Endodermal cell (in vitro differentiated cells): ENCODE results near the gene PDE6G. TPM values are rescaled to one million over a fixed set of nuclear protein-coding genes. Genes with fewer than 3 reads are reported as not detected.

ENCODE experiments used
- DNase-seq: peaks from one replicate; pipeline ENCODE4 v3.0.0-alpha.2; 2017
- H3K27ac ChIP-seq: 2 replicates; pipeline ENCODE4 v1.5.1; 2013; ENCODE audit warnings: mild to moderate bottlenecking, low read depth, low read length, moderate library complexity
- H3K27me3 ChIP-seq: 2 replicates; pipeline ENCODE4 v1.6.1; 2013; ENCODE audit warnings: mild to moderate bottlenecking, low read length, moderate library complexity; ENCODE audit not compliant: insufficient read depth, control insufficient read depth, poor library complexity, severe bottlenecking
- H3K36me3 ChIP-seq: 2 replicates; pipeline ENCODE4 v1.7.0; 2013; ENCODE audit warnings: mild to moderate bottlenecking, low read length, moderate library complexity; ENCODE audit not compliant: control insufficient read depth, insufficient read depth
- H3K4me1 ChIP-seq: one replicate; pipeline ENCODE4 v1.7.0; 2013; ENCODE audit warnings: low read length; ENCODE audit not compliant: control insufficient read depth, insufficient read depth
- H3K4me3 ChIP-seq: 2 replicates; pipeline ENCODE4 v1.5.1; 2013; ENCODE audit warnings: mild to moderate bottlenecking, low read length, moderate library complexity
- H3K9ac ChIP-seq: 2 replicates; pipeline ENCODE4 v1.6.1; 2013; ENCODE audit warnings: mild to moderate bottlenecking, low read length, moderate library complexity; ENCODE audit not compliant: poor library complexity, severe bottlenecking; ENCODE audit errors: extremely low read depth
- H3K9me3 ChIP-seq: 2 replicates; pipeline ENCODE4 v1.6.1; 2013; ENCODE audit warnings: mild to moderate bottlenecking, low read length, moderate library complexity; ENCODE audit not compliant: control insufficient read depth
- H3K27ac Mint-ChIP-seq: 2 replicates; pipeline ENCODE4 v1.8.0; 2020; ENCODE audit warnings: mixed read lengths
- H3K27me3 Mint-ChIP-seq: 2 replicates; pipeline ENCODE4 v1.8.0; 2021; ENCODE audit warnings: mild to moderate bottlenecking, mixed read lengths; ENCODE audit not compliant: insufficient read depth
- H3K36me3 Mint-ChIP-seq: 2 replicates; pipeline ENCODE4 v1.8.0; 2020; ENCODE audit warnings: low read depth, mixed read lengths
- H3K4me1 Mint-ChIP-seq: 2 replicates; pipeline ENCODE4 v1.8.0; 2020; ENCODE audit warnings: mixed read lengths
- H3K4me3 Mint-ChIP-seq: 2 replicates; pipeline ENCODE4 v1.8.0; 2020; ENCODE audit warnings: mild to moderate bottlenecking, moderate library complexity, mixed read lengths
- H3K9me3 Mint-ChIP-seq: 2 replicates; pipeline ENCODE4 v1.8.0; 2020; ENCODE audit warnings: mild to moderate bottlenecking, mixed read lengths
- CTCF ChIP-seq: fragments of 200-600 bp; sonication (generic); conservative IDR thresholded peaks from 2 replicates; pipeline ENCODE4 v1.5.0; 2021; ENCODE audit warnings: antibody characterized with exemption, mild to moderate bottlenecking
- WGBS, 2 experiments: methylation state at CpG; one replicate each; pipeline versions ENCODE4 v1.1.5 to v1.1.7; 2013; ENCODE audit warnings: missing lambda C conversion rate in 2 of 2, mixed read lengths in 1 of 2; ENCODE audit not compliant: insufficient coverage in 1 of 2, insufficient read length in 1 of 2; 5-methylcytosine and 5-hydroxymethylcytosine counted together
- total RNA-seq, 2 donors: library from RNA; stranded (reverse); fragmentation: NEBNext Ultra II Directional in 1 of 2; extraction: Animal tissue kit (Norgen Biotek cat#: 25700) in 1 of 2; gene quantifications; 2 replicates in 1 of 2; 3 replicates in 1 of 2; pipeline ENCODE4 v1.2.1, GENCODE V29; 2021

PDE6G gene
- total RNA-seq, 2 donors from 2014 or later, result 3.2 to 4.3 TPM

GRCh38 chr17:81646869-81647600 lies 9.3 kb downstream of the PDE6G start:
- Histone ChIP-seq H3K9me3 (peaks cover 6% of the 10 kb centered on the region), H3K36me3 (no peaks in the 10 kb centered on the region), H3K4me3 (no peak overlapping the region), H3K27ac (no peak overlapping the region), H3K27me3 (peaks cover 27% of the 10 kb centered on the region), H3K4me1 (no peaks in the 10 kb centered on the region), H3K9ac (no peak overlapping the region)
- Mint-ChIP-seq H3K9me3 (peaks cover 11% of the 10 kb centered on the region), H3K36me3 (no peaks in the 10 kb centered on the region), H3K4me3 (peak overlapping the region; percentile 26), H3K27ac (no peak overlapping the region), H3K27me3 (peaks cover 26% of the 10 kb centered on the region), H3K4me1 (peaks cover 4% of the 10 kb centered on the region)
- no peak for DNase-seq
- TF ChIP-seq CTCF, result no peak
- WGBS, 2 experiments, result 81 to 83% methylated on average over 9 to 12 of the region's 12 CpGs

GRCh38 chr17:81644976-81645952 lies 11.1 kb downstream of the PDE6G start:
- WGBS, 2 experiments, result 90 to 96% methylated on average over 24 to 29 of the region's 29 CpGs
- Histone ChIP-seq H3K27ac (no peak overlapping the region), H3K36me3 (no peaks in the 10 kb centered on the region), H3K9me3 (peaks cover 6% of the 10 kb centered on the region), H3K27me3 (peaks cover 27% of the 10 kb centered on the region), H3K9ac (no peak overlapping the region), H3K4me3 (no peak overlapping the region), H3K4me1 (no peaks in the 10 kb centered on the region)
- H3K36me3 Mint-ChIP-seq, result no peaks in the 10 kb centered on the region
- no peak for TF ChIP-seq CTCF
- H3K27ac Mint-ChIP-seq, result no peak overlapping the region
- H3K9me3 Mint-ChIP-seq, result peaks cover 11% of the 10 kb centered on the region
- H3K27me3 Mint-ChIP-seq, result peaks cover 26% of the 10 kb centered on the region
- no peak overlapping the region for H3K4me3 Mint-ChIP-seq
- peaks cover 4% of the 10 kb centered on the region for H3K4me1 Mint-ChIP-seq
- no peak for DNase-seq

GRCh38 chr17:81644496-81644895 lies 11.8 kb downstream of the PDE6G start:
- no peak for DNase-seq
- Histone ChIP-seq H3K36me3 (no peaks in the 10 kb centered on the region), H3K27ac (no peak overlapping the region), H3K9ac (no peak overlapping the region), H3K27me3 (peaks cover 27% of the 10 kb centered on the region), H3K9me3 (peaks cover 6% of the 10 kb centered on the region), H3K4me1 (no peaks in the 10 kb centered on the region), H3K4me3 (no peak overlapping the region)
- Mint-ChIP-seq H3K27me3 (peaks cover 21% of the 10 kb centered on the region), H3K36me3 (no peaks in the 10 kb centered on the region), H3K4me3 (no peak overlapping the region), H3K9me3 (peaks cover 6% of the 10 kb centered on the region), H3K27ac (no peak overlapping the region), H3K4me1 (peaks cover 4% of the 10 kb centered on the region)
- TF ChIP-seq CTCF, result no peak
- WGBS, 2 experiments, result 92 to 99% methylated on average over 10 to 15 of the region's 15 CpGs
